Myocyte (in vitro differentiated cells): ENCODE data around the gene NCAM1. TPM values are rescaled to one million over a fixed set of nuclear protein-coding genes. Genes with fewer than 3 reads are reported as not detected.

Source experiments
- DNase-seq: peaks from one replicate; pipeline ENCODE4 v3.0.0-alpha.2; 2012; ENCODE audit warnings: low read depth
- total RNA-seq: library from RNA; depleted of rRNA; stranded (reverse); fragments of >200 nt; gene quantifications from 2 replicates; pipeline ENCODE4 v1.2.3, GENCODE V29; 2014

NCAM1 gene
- total RNA-seq, 1 donor from 2014 or later = 591 TPM

- DNase-seq = no peak
These were observed 121.2 kb downstream of the NCAM1 start for GRCh38 chr11:113082341-113082955.

GRCh38 chr11:113083571-113083970, 122.4 kb downstream of the NCAM1 start:
- no peak for DNase-seq

DNA sequence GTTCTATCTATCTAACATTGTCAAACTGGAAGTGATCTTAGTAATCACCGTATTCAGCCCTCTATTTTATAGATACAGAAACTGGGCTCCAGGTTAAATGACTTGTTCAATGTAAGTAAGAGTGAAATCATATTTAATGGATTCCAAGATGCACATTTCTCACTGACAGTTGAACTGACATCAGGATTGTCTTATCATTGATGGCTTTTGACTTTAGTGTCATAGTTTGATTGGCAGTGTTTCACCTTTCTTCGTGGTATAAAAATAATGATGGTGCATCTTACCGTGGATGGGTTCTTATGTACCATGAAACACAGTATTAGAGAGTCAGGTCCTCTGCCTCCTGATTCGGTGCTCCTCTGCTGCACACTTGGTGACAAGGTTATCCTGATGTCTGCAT, 123.1 kb downstream of the NCAM1 start:
- DNase-seq = no peak

DNA sequence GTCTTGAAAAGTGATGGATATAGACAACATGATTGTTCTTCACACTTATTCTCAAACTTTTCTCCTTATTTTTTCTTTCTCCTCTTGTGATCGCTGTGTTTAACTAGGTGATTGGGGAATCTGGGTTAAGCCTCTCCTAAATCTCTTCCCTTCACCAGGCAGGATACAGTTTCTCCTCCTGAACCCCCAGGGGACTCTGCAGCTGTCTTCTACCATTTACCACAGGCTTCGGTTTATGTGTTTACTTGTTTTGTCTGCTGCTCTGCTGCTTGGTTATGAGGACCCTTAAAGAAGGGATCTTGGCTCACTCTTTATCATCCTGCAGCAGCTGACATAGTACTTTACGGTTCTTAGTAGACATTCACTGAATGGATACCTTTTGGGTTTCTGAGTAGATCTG, 124.2 kb downstream of the NCAM1 start:
- peak; percentile 76 for DNase-seq

DNA sequence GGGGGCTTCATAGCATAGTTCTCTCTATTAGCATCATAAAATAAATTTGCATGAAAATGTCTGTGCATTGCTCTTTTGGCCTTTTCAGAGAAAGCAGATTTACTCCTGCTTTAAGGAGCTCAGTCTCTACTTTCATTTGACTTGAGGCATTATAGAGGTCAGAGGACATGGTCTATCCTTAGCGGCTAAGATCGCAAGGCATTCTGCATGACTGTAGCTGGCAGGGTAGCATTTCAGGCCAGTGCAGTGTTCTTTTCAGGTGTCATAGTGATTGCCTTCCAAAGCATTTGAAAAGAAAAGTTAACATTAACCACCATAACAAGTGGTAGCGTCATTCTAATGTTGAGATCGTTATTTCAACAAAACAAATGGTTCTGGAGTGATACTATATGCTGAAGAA, 126.5 kb downstream of the NCAM1 start:
- DNase-seq = no peak

DNA sequence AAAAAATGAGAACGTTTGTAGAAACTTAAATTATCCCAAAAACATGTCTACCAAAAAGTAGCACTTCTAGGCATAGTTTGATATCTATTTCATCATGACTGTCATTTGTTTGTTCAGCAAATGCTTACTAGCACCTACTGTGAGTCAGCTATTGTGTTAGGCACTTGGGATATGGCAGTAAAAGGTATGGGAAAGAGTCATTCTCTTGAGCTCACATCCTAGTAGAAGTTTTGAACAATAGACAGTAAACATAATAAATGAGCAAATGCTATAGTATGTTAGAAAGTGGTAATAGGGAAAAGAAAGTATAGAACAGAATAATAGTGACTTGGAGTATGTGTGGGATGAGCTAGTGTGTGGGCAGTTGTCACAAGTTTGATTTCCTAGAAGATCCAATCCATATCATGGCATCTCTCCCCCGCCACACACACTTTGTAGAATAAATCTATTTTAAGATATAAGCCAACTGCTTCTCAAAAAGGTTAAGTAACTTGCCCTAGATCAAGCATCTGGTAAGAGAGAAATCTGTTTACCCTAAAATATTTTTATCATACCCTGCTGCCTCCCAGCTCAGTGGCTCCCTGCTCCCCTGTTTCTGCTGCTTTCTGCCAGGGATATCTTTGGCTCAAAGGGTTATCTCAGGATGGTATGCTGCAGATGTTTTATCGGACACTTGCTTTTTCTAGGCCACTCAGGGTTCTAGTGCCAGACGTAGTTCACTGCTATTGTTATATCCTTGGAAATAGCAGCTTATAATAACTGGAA, 129.7 kb downstream of the NCAM1 start:
- peak; percentile 34 for DNase-seq

GRCh38 chr11:113091481-113091780, 130.2 kb downstream of the NCAM1 start:
- no peak for DNase-seq

- no peak for DNase-seq
These were observed 135.4 kb downstream of the NCAM1 start for GRCh38 chr11:113096648-113097047.

DNA sequence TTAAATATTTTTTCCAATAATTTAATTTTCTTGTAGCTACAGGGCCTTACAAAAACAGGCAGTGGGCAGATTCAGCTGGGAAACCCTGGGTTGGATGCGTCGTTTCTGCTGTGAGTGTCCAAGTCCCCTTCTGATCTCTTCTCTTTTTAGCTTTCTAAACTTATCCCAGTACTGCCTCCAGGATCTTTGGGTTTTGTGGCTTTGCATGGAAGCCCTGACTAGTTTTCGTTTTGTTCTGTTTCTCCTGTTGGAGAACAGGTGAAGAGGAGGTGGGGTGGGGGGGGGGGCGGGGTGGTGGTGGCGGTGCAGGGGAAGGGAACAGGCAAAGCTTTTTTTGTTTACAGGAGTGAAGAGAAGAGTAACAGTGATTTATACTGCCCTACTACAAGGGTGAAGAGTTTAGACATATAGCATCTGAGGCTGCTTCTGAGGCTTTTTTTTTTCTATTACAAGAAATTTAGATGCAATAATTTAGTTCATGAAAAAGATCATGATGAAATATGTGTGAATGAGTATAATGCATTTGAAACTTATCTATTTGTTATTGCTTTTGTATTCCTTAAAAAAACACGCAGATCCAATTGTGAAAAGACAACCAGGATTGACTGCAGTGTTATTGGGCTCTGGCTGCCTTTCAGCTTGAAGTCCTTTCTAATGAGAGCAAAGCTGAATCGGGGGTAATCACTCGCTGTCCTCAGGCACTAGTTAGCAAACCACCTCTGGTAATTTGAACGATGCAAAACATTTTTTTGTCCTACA, 142.9 kb downstream of the NCAM1 start:
- peak; percentile 78 for DNase-seq

DNA sequence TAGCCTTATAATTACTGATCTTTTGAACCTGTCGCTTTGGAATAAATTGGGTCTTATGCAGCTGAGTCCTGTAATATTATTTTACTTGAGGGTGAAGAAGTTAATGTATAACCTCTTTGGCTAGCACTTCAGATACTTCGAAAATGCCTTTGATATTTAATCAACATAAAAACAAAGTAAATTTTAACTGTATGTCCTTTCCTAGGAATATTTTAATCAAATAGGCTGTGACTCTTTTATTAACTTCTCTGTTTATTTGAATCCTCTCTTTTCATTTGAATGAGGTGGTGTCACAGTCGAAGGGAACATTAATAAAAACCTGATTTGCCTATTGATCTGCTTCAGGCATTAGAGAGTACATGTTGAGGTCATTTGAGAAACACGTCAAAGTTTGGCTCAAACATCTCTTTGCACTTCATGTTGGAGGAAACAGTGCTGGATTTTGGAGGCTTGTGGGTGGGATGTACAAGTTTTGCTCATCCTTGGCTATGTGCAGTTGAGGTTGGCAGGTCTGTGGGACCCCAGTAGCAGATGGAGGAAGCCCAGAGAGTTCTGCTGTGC, 143.6 kb downstream of the NCAM1 start:
- no peak for DNase-seq

GRCh38 chr11:113105592-113105991, 144.4 kb downstream of the NCAM1 start:
- DNase-seq = peak; percentile 83

- DNase-seq = peak; percentile 98
These were observed 145.3 kb downstream of the NCAM1 start for GRCh38 chr11:113106507-113106906.

DNA sequence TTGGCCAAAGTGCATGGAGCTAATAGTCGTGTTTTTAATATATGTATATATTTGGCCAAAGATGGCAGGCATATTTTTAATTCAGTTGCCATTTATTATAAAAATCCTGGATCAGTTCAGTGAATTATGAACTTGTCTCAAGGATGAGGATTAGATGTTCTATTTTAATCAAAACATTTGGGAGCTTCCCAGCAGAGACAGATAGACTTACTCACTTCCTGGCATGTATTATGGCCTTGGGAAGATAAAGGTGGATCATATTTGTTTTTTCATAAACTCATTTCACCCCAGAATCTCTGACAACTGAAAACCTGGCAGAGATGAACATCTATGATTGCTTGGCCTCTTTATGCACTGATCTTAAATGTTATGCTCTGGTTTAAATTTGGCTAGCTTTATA, 148.8 kb downstream of the NCAM1 start:
- DNase-seq = no peak

DNA sequence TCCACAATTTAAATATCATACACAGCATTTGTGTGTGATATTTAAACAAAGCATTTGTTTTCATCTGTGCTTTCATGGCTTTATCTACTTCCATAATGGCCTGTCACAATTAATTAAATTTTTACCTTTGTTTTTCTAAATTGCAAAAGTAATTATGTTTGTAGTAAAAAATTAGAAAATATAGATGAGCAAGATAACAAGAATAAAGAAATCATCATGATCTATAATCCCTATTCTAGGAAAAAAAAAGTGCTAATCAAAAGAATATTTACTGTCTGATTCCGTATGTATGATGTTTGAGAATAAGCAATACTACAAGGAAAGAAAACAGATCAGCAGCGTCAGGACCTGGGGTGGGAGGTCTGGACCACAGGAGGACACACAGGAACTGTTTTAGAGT, 149.9 kb downstream of the NCAM1 start:
- DNase-seq = no peak

DNA sequence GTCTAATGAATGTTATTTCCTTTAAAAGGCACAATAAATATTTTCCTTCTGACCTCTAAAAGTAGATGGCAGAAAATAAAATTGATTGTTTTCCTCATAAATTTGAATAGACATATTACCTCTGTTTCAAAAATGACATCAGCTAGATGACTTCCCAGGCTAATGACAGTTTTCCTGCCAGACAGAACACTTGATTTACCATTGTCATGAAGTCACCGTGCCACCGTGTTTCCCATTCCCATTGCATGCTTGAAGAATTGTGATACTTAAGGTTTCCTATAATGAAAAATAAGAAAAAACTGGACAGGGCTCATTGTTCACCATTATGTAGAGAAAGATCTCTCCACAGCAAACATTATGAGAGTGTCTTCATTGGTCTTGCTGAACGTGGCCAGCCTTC, 151.1 kb downstream of the NCAM1 start:
- DNase-seq = no peak

DNA sequence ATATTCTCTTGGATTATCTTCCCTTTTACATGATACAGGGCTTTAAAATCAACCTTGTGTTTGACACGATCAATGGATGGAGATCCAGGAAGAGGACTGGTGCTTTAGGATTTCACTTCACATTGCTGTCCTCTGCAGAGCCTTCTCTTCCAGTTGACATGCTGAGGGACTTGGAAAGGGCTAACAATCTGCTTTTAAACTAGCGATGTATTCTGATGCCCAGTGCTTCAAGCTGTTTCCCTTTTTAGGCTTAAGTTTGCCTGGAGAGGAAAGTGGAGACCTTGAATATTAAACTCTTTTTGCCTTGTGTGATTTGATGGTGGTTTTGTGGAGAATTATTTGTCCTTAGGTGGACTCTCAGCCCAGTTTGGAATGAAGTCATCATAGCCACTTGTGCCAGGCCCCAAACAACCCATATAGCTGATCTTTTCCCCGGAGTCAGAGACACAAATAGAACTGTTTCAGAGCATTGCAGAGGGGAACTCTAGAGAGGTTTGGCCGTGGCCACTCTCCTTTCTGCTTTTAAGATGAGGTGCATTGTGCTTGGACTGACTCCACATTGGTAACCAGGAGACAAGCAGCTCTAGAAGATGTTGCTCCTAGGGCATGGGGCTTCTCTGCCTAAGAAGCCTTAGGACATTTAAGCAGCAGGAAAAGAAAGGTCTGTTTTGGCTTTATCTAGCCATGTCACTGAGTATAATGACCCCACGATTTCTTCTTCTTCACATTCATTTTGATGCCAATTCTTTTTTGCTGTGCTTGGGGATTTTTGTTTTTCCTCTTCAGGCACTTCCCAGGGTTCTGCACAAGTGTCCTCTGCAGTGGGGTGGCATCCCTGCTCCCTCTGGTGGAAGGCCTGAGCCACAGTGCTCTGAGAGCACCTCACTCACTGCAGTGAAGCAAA, 152.8 kb downstream of the NCAM1 start:
- DNase-seq = peak; percentile 84

DNA sequence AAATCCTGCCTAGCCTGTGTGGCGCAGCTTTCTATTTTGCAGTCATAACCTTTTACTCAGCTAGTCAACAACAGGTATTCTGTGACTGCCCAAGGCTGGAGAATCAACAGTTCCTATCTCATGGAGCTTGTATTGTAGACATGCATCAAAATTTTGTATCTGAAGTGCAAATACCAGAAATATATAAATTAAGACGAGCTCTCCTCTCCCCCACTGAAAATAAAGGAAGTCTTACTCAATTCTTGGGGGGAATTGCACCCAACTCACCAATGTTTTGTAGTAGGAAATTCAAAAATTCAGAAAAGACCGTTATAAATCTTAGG, 153.4 kb downstream of the NCAM1 start:
- no peak for DNase-seq

GRCh38 chr11:113118104-113118503, 156.9 kb downstream of the NCAM1 start:
- peak; percentile 77 for DNase-seq

GRCh38 chr11:113119074-113119473, 157.9 kb downstream of the NCAM1 start:
- peak; percentile 70 for DNase-seq

- DNase-seq = no peak
These were observed 158.9 kb downstream of the NCAM1 start for GRCh38 chr11:113119966-113120736.
